CD4-positive, alpha-beta memory T cell (primary cell): ENCODE results near the gene ZNF366. TPM values are rescaled to one million over a fixed set of nuclear protein-coding genes. Genes with fewer than 3 reads are reported as not detected.

Experiments used
- CTCF ChIA-PET: fragments of 350-600 bp; sonication (Branson Sonifier 250); formaldehyde crosslinking; loops from one replicate; lab custom pipeline; 2021; ENCODE audit warnings: inconsistent platforms; ENCODE audit not compliant: partially characterized antibody; lab: Charles Lee
- POLR2A ChIA-PET: fragments of 350-600 bp; sonication (Branson Sonifier 250); formaldehyde crosslinking; loops from one replicate; lab custom pipeline; 2021; ENCODE audit not compliant: partially characterized antibody; lab: Charles Lee
- DNase-seq, 5 donors: peaks; one replicate each; pipeline versions ENCODE4 v3.0.0 to v3.0.0-alpha.2; 2020 to 2022; ENCODE audit warnings: mixed read lengths in 1 of 5
- H3K27ac ChIP-seq: one replicate; pipeline ENCODE4 v1.7.0; 2013; ENCODE audit warnings: low read depth, low read length
- H3K27me3 ChIP-seq: 2 replicates; pipeline ENCODE4 v1.7.0; 2013; ENCODE audit warnings: mild to moderate bottlenecking, low read length, moderate library complexity; ENCODE audit not compliant: insufficient read depth
- H3K36me3 ChIP-seq: 2 replicates; pipeline ENCODE4 v1.7.0; 2013; ENCODE audit warnings: mild to moderate bottlenecking, low read length, moderate library complexity; ENCODE audit not compliant: insufficient read depth
- H3K4me1 ChIP-seq: 2 replicates; pipeline ENCODE4 v1.7.0; 2013; ENCODE audit warnings: mild to moderate bottlenecking, low read length, moderate library complexity; ENCODE audit not compliant: insufficient read depth
- H3K4me3 ChIP-seq, 2 donors: one replicate each; pipeline ENCODE4 v1.7.0; 2013; ENCODE audit warnings: low read length in 2 of 2, mild to moderate bottlenecking in 1 of 2
- H3K9me3 ChIP-seq, 2 donors: one replicate each; pipeline ENCODE4 v1.7.0; 2013; ENCODE audit warnings: low read length in 2 of 2, control low read depth in 1 of 2; ENCODE audit not compliant: control insufficient read depth in 1 of 2
- H3K27ac Mint-ChIP-seq, 7 donors: one replicate each; pipeline ENCODE4 v1.8.0; 2020 to 2021; ENCODE audit warnings: mixed read lengths in 7 of 7, mild to moderate bottlenecking in 6 of 7, inconsistent platforms in 3 of 7, moderate library complexity in 3 of 7
- H3K27me3 Mint-ChIP-seq, 2 donors: one replicate each; pipeline ENCODE4 v1.8.0; 2020 to 2021; ENCODE audit warnings: mixed read lengths in 2 of 2
- H3K36me3 Mint-ChIP-seq, 2 donors: one replicate each; pipeline ENCODE4 v1.8.0; 2020 to 2021; ENCODE audit warnings: mixed read lengths in 2 of 2, inconsistent platforms in 1 of 2, mild to moderate bottlenecking in 1 of 2
- H3K4me1 Mint-ChIP-seq, 4 donors: one replicate each; pipeline ENCODE4 v1.8.0; 2020 to 2021; ENCODE audit warnings: mixed read lengths in 4 of 4, mild to moderate bottlenecking in 1 of 4
- H3K4me3 Mint-ChIP-seq, 8 donors: one replicate each; pipeline ENCODE4 v1.8.0; 2020 to 2021; ENCODE audit warnings: mixed read lengths in 8 of 8, mild to moderate bottlenecking in 7 of 8, moderate library complexity in 6 of 8, inconsistent platforms in 3 of 8
- H3K9me3 Mint-ChIP-seq, 8 donors: one replicate each; pipeline ENCODE4 v1.8.0; 2020 to 2021; ENCODE audit warnings: mixed read lengths in 8 of 8, mild to moderate bottlenecking in 5 of 8, inconsistent platforms in 3 of 8, moderate library complexity in 1 of 8
- intact Hi-C: fragments of 100-400 bp; cut with micrococcal nuclease; formaldehyde crosslinking; loops from one replicate; pipeline ENCODE4 v1.15.1; 2023
- polyA plus RNA-seq, 2 donors: library from polyadenylated mRNA; unstranded; fragments of 300-500 nt; fragmentation: Illumina TruSeq; gene quantifications; one replicate each; pipeline ENCODE4 v1.2.3, GENCODE V29; 2021
- total RNA-seq, 2 experiments: library from RNA; stranded (reverse); gene quantifications; one replicate each; pipeline ENCODE4 v1.2.3, GENCODE V29; 2021

Gene ZNF366
- total and polyA plus RNA-seq, 4 experiments from 2014 or later, result 0.29 to 0.58 TPM; not detected in 2

- CTCF ChIA-PET, result no interaction called here
- Histone ChIP-seq H3K4me1 (no peaks in the 10 kb centered on the region), H3K36me3 (no peaks in the 10 kb centered on the region), H3K27me3 (no peaks in the 10 kb centered on the region), H3K9me3 (no peaks in the 10 kb centered on the region), H3K27ac (no peak overlapping the region), H3K4me3 (no peak overlapping the region)
- H3K4me3 Mint-ChIP-seq, result no peak overlapping the region
- H3K4me1 Mint-ChIP-seq, result no peaks in the 10 kb centered on the region
- H3K36me3 Mint-ChIP-seq, result no peaks in the 10 kb centered on the region
- peaks cover 14% of the 10 kb centered on the region in 2 donors for H3K27me3 Mint-ChIP-seq
- POLR2A ChIA-PET, result no interaction called here
- H3K27ac Mint-ChIP-seq, result no peak overlapping the region
- H3K9me3 Mint-ChIP-seq, result peaks cover 0 to 4% (median 0%) of the 10 kb centered on the region in 8 donors
- no peak for DNase-seq
- intact Hi-C loops, result no loop called here
Observed at GRCh38 chr5:72509401-72509800, 2.2 kb upstream of the ZNF366 start.

- Mint-ChIP-seq H3K27ac (no peak overlapping the region), H3K9me3 (peaks cover 0 to 4% (median 0%) of the 10 kb centered on the region in 8 donors), H3K36me3 (no peaks in the 10 kb centered on the region), H3K4me1 (no peaks in the 10 kb centered on the region), H3K27me3 (peaks cover 16 to 17% of the 10 kb centered on the region in 2 donors), H3K4me3 (no peak overlapping the region)
- ChIA-PET CTCF (no interaction called here), POLR2A (no interaction called here)
- no peak for DNase-seq
- no peak overlapping the region for H3K27ac ChIP-seq
- no peaks in the 10 kb centered on the region for H3K4me1 ChIP-seq
- no peaks in the 10 kb centered on the region for H3K9me3 ChIP-seq
- H3K36me3 ChIP-seq, result no peaks in the 10 kb centered on the region
- no peak overlapping the region for H3K4me3 ChIP-seq
- H3K27me3 ChIP-seq, result no peaks in the 10 kb centered on the region
- intact Hi-C loops, result no loop called here
Observed at GRCh38 chr5:72508241-72509170, 1.3 kb upstream of the ZNF366 start.

- H3K4me1 Mint-ChIP-seq, result no peaks in the 10 kb centered on the region
- DNase-seq, result no peak
- Histone ChIP-seq H3K4me3 (no peak overlapping the region), H3K4me1 (no peaks in the 10 kb centered on the region), H3K27me3 (no peaks in the 10 kb centered on the region), H3K9me3 (no peaks in the 10 kb centered on the region), H3K27ac (no peak overlapping the region), H3K36me3 (no peaks in the 10 kb centered on the region)
- peaks cover 15 to 16% of the 10 kb centered on the region in 2 donors for H3K27me3 Mint-ChIP-seq
- ChIA-PET POLR2A (no interaction called here), CTCF (no interaction called here)
- no peaks in the 10 kb centered on the region for H3K36me3 Mint-ChIP-seq
- H3K4me3 Mint-ChIP-seq, result no peak overlapping the region
- peaks cover 0 to 4% (median 0%) of the 10 kb centered on the region in 8 donors for H3K9me3 Mint-ChIP-seq
- no peak overlapping the region for H3K27ac Mint-ChIP-seq
- intact Hi-C loops, result no loop called here
Observed at GRCh38 chr5:72507907-72508238, 663 bp upstream of the ZNF366 start.

- CTCF ChIA-PET, result interaction anchor here (0.6 kb wide), 1 partner anchor 1284 kb away, joined by 3 read pairs; no protein-coding TSS in a partner anchor
- H3K4me3 ChIP-seq, result no peak overlapping the region
- no peaks in the 10 kb centered on the region for H3K27me3 ChIP-seq
- H3K4me1 ChIP-seq, result no peaks in the 10 kb centered on the region
- Mint-ChIP-seq H3K27ac (no peak overlapping the region), H3K9me3 (peaks cover 0 to 2% (median 0%) of the 10 kb centered on the region in 8 donors), H3K27me3 (peaks cover 7 to 11% of the 10 kb centered on the region in 2 donors), H3K4me3 (no peak overlapping the region), H3K36me3 (no peaks in the 10 kb centered on the region), H3K4me1 (no peaks in the 10 kb centered on the region)
- no peaks in the 10 kb centered on the region for H3K9me3 ChIP-seq
- POLR2A ChIA-PET, result no interaction called here
- no peak for DNase-seq
- H3K36me3 ChIP-seq, result no peaks in the 10 kb centered on the region
- no peak overlapping the region for H3K27ac ChIP-seq
- intact Hi-C loops, result no loop called here
Observed at GRCh38 chr5:72506158-72506549, 1.1 kb downstream of the ZNF366 start.

- Histone ChIP-seq H3K27ac (no peak overlapping the region), H3K9me3 (no peaks in the 10 kb centered on the region), H3K4me1 (no peaks in the 10 kb centered on the region), H3K4me3 (no peak overlapping the region), H3K36me3 (no peaks in the 10 kb centered on the region), H3K27me3 (no peaks in the 10 kb centered on the region)
- no peaks in the 10 kb centered on the region for H3K36me3 Mint-ChIP-seq
- DNase-seq, result no peak
- intact Hi-C loops, result no loop called here
- ChIA-PET CTCF (no interaction called here), POLR2A (no interaction called here)
- no peak overlapping the region for H3K27ac Mint-ChIP-seq
- H3K9me3 Mint-ChIP-seq, result peaks cover 0 to 2% (median 0%) of the 10 kb centered on the region in 8 donors
- no peak overlapping the region for H3K4me3 Mint-ChIP-seq
- no peaks in the 10 kb centered on the region for H3K4me1 Mint-ChIP-seq
- peaks cover 7 to 11% of the 10 kb centered on the region in 2 donors for H3K27me3 Mint-ChIP-seq
Observed at GRCh38 chr5:72505539-72506157, 1.6 kb downstream of the ZNF366 start.

- no peak overlapping the region for H3K4me3 ChIP-seq
- DNase-seq, result no peak
- H3K27me3 ChIP-seq, result no peaks in the 10 kb centered on the region
- H3K36me3 ChIP-seq, result no peaks in the 10 kb centered on the region
- no peak overlapping the region for H3K27ac Mint-ChIP-seq
- no peak overlapping the region for H3K4me3 Mint-ChIP-seq
- H3K9me3 ChIP-seq, result no peaks in the 10 kb centered on the region
- peaks cover 0 to 2% (median 0%) of the 10 kb centered on the region in 8 donors for H3K9me3 Mint-ChIP-seq
- no peaks in the 10 kb centered on the region for H3K4me1 ChIP-seq
- no peaks in the 10 kb centered on the region for H3K36me3 Mint-ChIP-seq
- intact Hi-C loops, result no loop called here
- CTCF ChIA-PET, result no interaction called here
- peaks cover 8 to 11% of the 10 kb centered on the region in 2 donors for H3K27me3 Mint-ChIP-seq
- no peak overlapping the region for H3K27ac ChIP-seq
- POLR2A ChIA-PET, result no interaction called here
- H3K4me1 Mint-ChIP-seq, result no peaks in the 10 kb centered on the region
Observed at GRCh38 chr5:72505016-72505415, 2.2 kb downstream of the ZNF366 start.

- no peaks in the 10 kb centered on the region for H3K36me3 ChIP-seq
- no peaks in the 10 kb centered on the region for H3K27me3 ChIP-seq
- H3K4me1 Mint-ChIP-seq, result no peaks in the 10 kb centered on the region
- peaks cover 0 to 2% (median 0%) of the 10 kb centered on the region in 8 donors for H3K9me3 Mint-ChIP-seq
- no peak overlapping the region for H3K4me3 Mint-ChIP-seq
- peaks cover 5 to 11% of the 10 kb centered on the region in 2 donors for H3K27me3 Mint-ChIP-seq
- intact Hi-C loops, result no loop called here
- POLR2A ChIA-PET, result no interaction called here
- no peak overlapping the region for H3K27ac Mint-ChIP-seq
- no peak for DNase-seq
- H3K4me1 ChIP-seq, result no peaks in the 10 kb centered on the region
- no peak overlapping the region for H3K27ac ChIP-seq
- no peaks in the 10 kb centered on the region for H3K9me3 ChIP-seq
- CTCF ChIA-PET, result interaction anchor here (1.5 kb wide), 1 partner anchor 11 kb away, joined by 5 read pairs; no protein-coding TSS in a partner anchor
- H3K4me3 ChIP-seq, result no peak overlapping the region
- no peaks in the 10 kb centered on the region for H3K36me3 Mint-ChIP-seq
Observed at GRCh38 chr5:72503888-72504491, 3.2 kb downstream of the ZNF366 start.
